Neural progenitor cell (in vitro differentiated cells): ENCODE measurements around the gene CACNA1C.

Experiments
- CTCF ChIP-seq: fragments of 200-600 bp; sonication (generic); IDR thresholded peaks from 2 replicates; pipeline ENCODE4 v1.5.1; 2017; ENCODE audit warnings: antibody characterized with exemption, mild to moderate bottlenecking
- EZH2 ChIP-seq: fragments of 200-600 bp; sonication (generic); IDR thresholded peaks from 2 replicates; pipeline ENCODE4 v1.6.1; 2017; ENCODE audit warnings: antibody characterized with exemption, mild to moderate bottlenecking, moderate library complexity
- EZH2phosphoT487 ChIP-seq: fragments of 200-600 bp; sonication (generic); IDR thresholded peaks from 2 replicates; pipeline ENCODE4 v1.6.1; 2017; ENCODE audit warnings: antibody characterized with exemption

- TF ChIP-seq CTCF (no peak), EZH2phosphoT487 (no peak), EZH2 (no peak)
These were observed 564.6 kb downstream of the CACNA1C start for GRCh38 chr12:2617365-2617764.
